ENCODE data around the gene MEG3. TPM values are rescaled to one million over a fixed set of nuclear protein-coding genes. Genes with fewer than 3 reads are reported as not detected.

The MEG3 gene
- total RNA-seq, 1 donor from 2014 or later = 25.4 TPM

DNA sequence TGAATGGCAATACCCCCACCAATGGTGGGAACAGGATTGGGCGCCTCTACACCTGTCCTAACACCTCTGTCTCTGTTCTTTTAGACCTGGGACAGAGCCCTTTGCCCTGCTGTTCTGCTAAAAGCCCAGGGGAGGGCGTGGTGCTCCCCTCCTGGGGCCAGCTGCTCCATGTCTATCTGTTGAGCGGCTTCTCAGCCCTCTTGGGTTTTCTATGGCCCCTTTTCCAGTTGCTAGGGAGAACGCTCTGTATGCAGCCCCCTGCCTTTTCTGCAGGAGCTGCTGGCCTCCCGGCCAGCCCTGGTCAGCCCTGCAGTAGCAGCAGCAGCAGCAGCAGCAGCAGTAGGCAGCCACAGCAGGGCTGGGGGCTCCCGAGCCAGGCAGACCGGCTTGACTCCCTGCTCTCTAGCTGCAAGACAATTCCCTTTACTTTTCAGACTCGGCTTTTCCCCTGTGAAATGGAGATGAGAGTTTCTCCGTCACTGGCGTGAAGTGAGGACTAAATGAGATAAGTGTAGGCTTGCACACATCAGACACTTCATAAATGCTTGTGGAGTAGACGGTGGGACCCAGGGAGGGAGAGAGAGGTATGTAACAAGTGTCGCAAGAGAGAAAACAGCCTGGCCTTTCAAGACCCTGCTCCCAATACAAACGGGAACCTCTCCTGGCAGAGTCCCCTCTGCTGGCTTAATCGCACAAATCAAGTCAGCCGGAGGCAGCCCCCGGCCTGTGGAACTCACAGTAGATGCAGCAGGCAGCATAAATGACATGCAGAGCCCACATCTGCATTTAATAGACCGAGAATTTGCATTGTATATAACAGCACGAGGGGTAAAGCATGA lies 76.6 kb downstream of the MEG3 start:
- DNase-seq (ENCODE audit: low spot score) = peak; percentile 57
- intact Hi-C loops (cut with DNase I) = no loop called here

GRCh38 chr14:100903134-100903468 lies 77.2 kb downstream of the MEG3 start:
- intact Hi-C loops (cut with DNase I) = no loop called here
- DNase-seq (ENCODE audit: low spot score) = peak; percentile 46

DNA sequence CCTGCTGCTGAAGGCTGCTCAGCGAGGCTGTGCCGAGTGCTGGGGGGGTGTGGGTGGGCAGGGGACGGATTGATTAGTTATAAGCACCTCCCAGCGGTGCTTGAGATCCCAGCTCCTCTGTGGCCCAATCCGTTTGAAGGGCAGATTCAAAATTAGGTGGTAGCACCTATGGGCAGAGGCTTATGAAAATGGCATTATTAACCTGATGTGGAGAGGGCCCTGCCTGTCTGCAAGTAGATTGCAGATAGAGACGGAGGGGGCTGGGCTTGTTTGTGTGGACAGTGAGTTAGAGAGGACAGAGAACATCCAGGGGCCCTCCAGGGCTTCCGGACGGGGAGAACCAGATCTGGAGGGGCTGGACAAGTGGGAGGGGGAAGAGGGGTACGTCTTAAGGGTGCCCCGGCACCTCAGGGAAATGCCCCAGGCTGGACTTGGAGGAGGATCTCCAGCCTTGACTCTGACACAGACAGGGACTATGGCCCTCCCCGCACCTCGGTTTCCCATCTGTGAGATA lies 77.8 kb downstream of the MEG3 start, which contains the start of gene RTL1:
Gene RTL1 (minus strand): TSS at position 51 of the 514 bp plus-strand sequence. CDS start 18,934 bp downstream, outside the sequence.
- DNase-seq (ENCODE audit: low spot score) = peak; percentile 43
- intact Hi-C loops (cut with DNase I) = no loop called here

- no peak for DNase-seq (ENCODE audit: low spot score)
- intact Hi-C loops (cut with DNase I) = no loop called here
These were observed 78.6 kb downstream of the MEG3 start for GRCh38 chr14:100904307-100905087.

DNA sequence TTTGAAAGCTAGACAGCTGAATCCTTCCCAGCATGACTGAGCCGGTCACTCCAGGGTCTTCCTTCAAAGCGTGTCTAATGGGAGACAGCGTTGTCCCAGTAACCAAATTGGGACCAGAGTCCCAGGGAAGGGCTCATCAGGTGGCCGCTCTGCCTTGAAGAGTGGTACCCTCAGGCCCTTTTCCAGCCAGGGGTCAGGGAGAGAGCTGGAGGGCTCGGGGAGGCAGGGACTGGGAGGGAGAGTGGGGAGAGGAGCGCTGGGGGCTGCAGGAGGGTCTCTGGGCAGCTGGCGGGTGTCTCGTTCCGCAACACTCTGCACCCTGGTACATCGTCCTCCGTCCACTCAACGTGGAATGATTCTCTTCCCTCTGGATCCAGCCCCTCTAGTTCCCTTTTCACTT lies 79.2 kb downstream of the MEG3 start:
- DNase-seq (ENCODE audit: low spot score) = no peak
- intact Hi-C loops (cut with DNase I) = no loop called here

DNA sequence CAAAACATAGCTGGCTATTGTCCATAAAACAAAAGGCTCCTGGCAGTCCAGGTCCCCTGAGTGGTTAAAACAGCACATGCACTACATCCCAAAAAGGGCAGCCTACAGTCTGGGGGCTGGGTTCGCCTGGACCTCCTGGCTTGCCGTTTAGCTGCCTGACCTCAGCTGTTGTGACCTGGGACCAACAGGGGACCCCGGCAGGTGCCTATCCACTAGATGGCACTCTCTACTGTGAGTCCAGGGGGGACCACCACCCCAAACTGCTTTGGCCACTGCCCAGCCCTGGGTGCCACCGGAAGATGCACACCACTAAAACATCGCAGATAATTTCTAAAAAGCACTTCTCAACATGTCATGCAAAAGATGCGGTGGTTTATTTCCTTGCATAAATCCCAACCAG lies 80.5 kb downstream of the MEG3 start:
- DNase-seq (ENCODE audit: low spot score) = no peak
- intact Hi-C loops (cut with DNase I) = no loop called here

DNA sequence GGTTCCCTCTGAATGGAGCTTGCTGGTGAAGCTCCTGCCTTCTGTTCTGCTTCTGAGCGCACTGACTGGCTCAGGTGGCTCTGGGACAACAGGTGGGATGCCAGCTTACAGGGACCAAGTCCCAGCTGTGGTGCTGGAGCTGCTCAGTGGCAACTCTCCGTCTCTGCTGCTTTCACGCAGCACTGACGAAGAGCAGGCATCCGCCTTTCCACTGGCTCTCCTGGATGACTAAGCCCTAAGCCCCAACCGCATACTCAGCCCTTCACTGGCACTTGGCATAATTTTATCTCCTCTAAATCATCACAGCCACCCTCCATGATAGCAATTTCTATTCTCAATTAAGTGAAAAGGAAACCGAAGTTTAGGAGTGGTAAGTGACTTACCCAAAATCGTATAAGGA lies 81.3 kb downstream of the MEG3 start:
- DNase-seq (ENCODE audit: low spot score) = no peak
- intact Hi-C loops (cut with DNase I) = no loop called here

GRCh38 chr14:100909439-100909838 lies 83.5 kb downstream of the MEG3 start:
- intact Hi-C loops (cut with DNase I) = no loop called here

More at GRCh38 chr14:100909439-100909838, 83.5 kb downstream of the MEG3 start:
- DNase-seq (ENCODE audit: low spot score) = no peak

Small RNAs within 50 kb of the gene (microRNA-seq; reads per million reads assigned to microRNA genes)
- 308 reads per million, percentile 71 among the genes with 10 or more reads in this experiment for gene MIR127
- gene MIR136 = 15.6 reads per million, percentile 32 among the genes with 10 or more reads in this experiment
- not detected for gene MIR2392
- 318 reads per million, percentile 73 among the genes with 10 or more reads in this experiment for gene MIR337
- gene MIR431 = 14.7 reads per million, percentile 29 among the genes with 10 or more reads in this experiment
- gene MIR432 = 17.8 reads per million, percentile 35 among the genes with 10 or more reads in this experiment
- 16.9 reads per million, percentile 35 among the genes with 10 or more reads in this experiment for gene MIR433
- 137 reads per million, percentile 60 among the genes with 10 or more reads in this experiment for gene MIR493
- not detected for gene MIR665

Other genes starting within 250 kb of the MEG3 start
- 1.2 TPM for gene BEGAIN, start 238.7 kb upstream of the MEG3 start, total RNA-seq
- 1.2 TPM for gene DLK1, start 99.2 kb upstream of the MEG3 start, total RNA-seq
- gene RTL1, start 77.6 kb downstream of the MEG3 start, total RNA-seq = not detected

All from cardiac septum (tissue), 1 donor.